ENCODE measurements around the gene TUT4. TPM values are rescaled to one million over a fixed set of nuclear protein-coding genes. Genes with fewer than 3 reads are reported as not detected.

Gene TUT4
- total and polyA plus RNA-seq, 2 experiments from 2014 or later: 14.9 to 18.9 TPM

DNA sequence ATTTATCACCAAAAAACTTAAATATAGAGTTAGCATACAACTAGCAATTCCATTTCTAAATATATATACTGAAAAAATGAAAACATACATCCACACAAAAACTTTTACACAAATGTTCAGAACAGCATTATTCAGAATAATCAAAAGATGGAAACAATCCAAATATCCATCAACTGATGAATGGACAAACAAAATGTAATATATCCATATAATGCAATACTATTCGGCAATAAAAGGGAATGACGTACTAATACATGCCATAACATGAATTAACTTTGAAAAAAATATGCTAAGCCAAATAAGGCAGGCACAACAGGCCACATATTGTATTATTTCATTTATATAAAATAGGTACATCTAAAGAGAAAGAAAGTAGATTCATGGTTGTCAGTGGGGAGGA, 33.9 kb downstream of the TUT4 start:
- WGBS, 2 experiments (ENCODE audit: low coverage in 1 of 2, low lambda C conversion rate in 2 of 2, missing lambda C conversion rate in 2 of 2): 95% methylated on average over 2 of the region's 2 CpGs

DNA sequence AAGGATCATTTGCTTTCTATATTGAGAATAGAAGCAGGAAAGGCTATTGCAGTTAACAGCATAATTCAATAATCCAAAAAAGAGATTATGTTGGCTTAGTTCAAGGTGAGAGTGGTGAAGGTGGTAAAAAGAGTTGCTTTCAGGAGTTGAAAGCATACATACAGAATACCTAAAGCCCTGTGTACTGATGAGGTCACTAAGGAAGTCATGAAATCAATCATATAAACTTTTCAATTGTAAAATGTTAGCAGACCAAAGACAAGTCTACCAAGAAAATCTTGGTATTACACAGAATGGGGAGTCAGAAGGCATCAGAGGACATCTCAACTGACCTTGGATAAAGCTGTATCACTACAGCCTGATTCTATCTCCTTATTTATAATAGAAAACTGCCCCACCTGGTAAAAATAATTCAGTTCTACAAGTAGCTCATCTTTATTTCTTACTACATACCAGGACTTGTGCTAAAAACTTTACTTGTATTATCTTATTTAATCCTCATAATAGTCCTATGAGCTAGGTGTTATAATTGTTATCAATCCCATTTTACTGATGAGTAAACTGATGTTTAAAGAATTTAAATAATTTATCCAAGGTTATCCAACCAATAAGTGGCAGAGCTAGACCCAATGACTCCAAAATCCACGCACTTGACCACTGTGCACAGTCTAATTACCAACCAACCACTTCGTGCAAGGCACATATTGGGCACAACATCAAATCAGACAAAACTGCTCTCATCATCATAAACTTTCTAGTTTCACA, 40.9 kb downstream of the TUT4 start:
- no peaks in the 10 kb centered on the region for H3K4me1 ChIP-seq (ENCODE audit: insufficient read depth)
- H3K9me3 ChIP-seq (ENCODE audit: low read depth): no peaks in the 10 kb centered on the region
- H3K4me2 ChIP-seq (ENCODE audit: unreplicated experiment): no peak overlapping the region
- no peak for TF ChIP-seq EZH2phosphoT487 (IDR thresholded peaks at IDR 0.05; ENCODE audit: insufficient read depth, low read depth)
- TF ChIP-seq EZH2 (IDR thresholded peaks at IDR 0.05; ENCODE audit: insufficient read depth, poor library complexity, severe bottlenecking): no peak
- peaks cover 5% of the 10 kb centered on the region; the same call in 1 of the 2 replicates for H3K36me3 ChIP-seq (ENCODE audit: low read depth)
- in situ Hi-C loops (cut with MboI): no loop called here
- H3K9me2 ChIP-seq (ENCODE audit: insufficient read depth): no peaks in the 10 kb centered on the region
- no peaks in the 10 kb centered on the region for H3F3A ChIP-seq (ENCODE audit: insufficient read depth)
- no peak overlapping the region for H3K9ac ChIP-seq
- no peaks in the 10 kb centered on the region for H4K20me1 ChIP-seq (ENCODE audit: insufficient read depth)
- H3K27me3 ChIP-seq (replicated peaks; ENCODE audit: insufficient read depth): no peaks in the 10 kb centered on the region
- no peak overlapping the region for H3K4me3 ChIP-seq
- WGBS, 2 experiments (ENCODE audit: low coverage in 1 of 2, low lambda C conversion rate in 2 of 2, missing lambda C conversion rate in 2 of 2): 99 to 100% methylated on average over 2 of the region's 2 CpGs
- H3K79me2 ChIP-seq (ENCODE audit: insufficient read depth): no peaks in the 10 kb centered on the region
- no peak overlapping the region for H3K27ac ChIP-seq
- DNase-seq: no peak
- H2AFZ ChIP-seq: no peak overlapping the region

More for the DNA sequence above, 33.9 kb downstream of the TUT4 start:
- DNase-seq: no peak
- Histone ChIP-seq H3K27me3 (replicated peaks; ENCODE audit: insufficient read depth) (no peaks in the 10 kb centered on the region), H3K9me3 (ENCODE audit: low read depth) (no peaks in the 10 kb centered on the region), H3K4me1 (ENCODE audit: insufficient read depth) (0 out of 2 replicates have a peak, but pooled peaks cover 5% of the 10 kb centered on the region), H3F3A (ENCODE audit: insufficient read depth) (0 out of 2 replicates have a peak, but pooled peaks cover 3% of the 10 kb centered on the region), H3K4me2 (ENCODE audit: unreplicated experiment) (no peak overlapping the region), H3K9me2 (ENCODE audit: insufficient read depth) (no peaks in the 10 kb centered on the region), H2AFZ (no peak overlapping the region), H3K27ac (no peak overlapping the region), H4K20me1 (ENCODE audit: insufficient read depth) (peaks cover 9% of the 10 kb centered on the region; the same call in 1 of the 2 replicates), H3K36me3 (ENCODE audit: low read depth) (peaks cover 5% of the 10 kb centered on the region), H3K4me3 (no peak overlapping the region), H3K79me2 (ENCODE audit: insufficient read depth) (0 out of 2 replicates have a peak, but pooled peaks cover 15% of the 10 kb centered on the region), H3K9ac (no peak overlapping the region)
- in situ Hi-C loops (cut with MboI): no loop called here
- TF ChIP-seq EZH2 (IDR thresholded peaks at IDR 0.05; ENCODE audit: insufficient read depth, poor library complexity, severe bottlenecking) (no peak), EZH2phosphoT487 (IDR thresholded peaks at IDR 0.05; ENCODE audit: insufficient read depth, low read depth) (no peak)

DNA sequence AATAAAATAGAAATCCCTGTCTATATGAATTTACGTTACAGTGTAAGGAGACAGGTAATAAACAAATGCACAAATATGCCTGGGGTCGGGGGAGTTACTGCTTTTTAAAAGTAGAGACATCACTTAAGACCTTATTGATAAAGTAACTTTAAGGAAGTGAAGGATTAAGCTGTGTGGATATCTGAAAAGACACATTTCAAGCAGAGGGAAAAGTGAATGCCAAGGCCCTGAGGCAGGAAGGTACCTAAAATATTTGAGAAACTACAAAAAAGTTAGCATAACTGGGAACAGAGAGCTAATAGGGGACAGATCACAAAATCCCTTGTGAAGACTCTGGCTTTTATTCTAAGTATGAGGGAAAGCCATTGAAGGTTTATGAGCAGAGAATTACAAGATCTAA, 41.5 kb downstream of the TUT4 start:
- no peak overlapping the region for H3K4me3 ChIP-seq
- WGBS, 2 experiments (ENCODE audit: low coverage in 1 of 2, low lambda C conversion rate in 2 of 2, missing lambda C conversion rate in 2 of 2): 97 to 98% methylated on average over 2 of the region's 2 CpGs
- H3K27ac ChIP-seq: no peak overlapping the region
- no peak overlapping the region for H2AFZ ChIP-seq
- H4K20me1 ChIP-seq (ENCODE audit: insufficient read depth): no peaks in the 10 kb centered on the region
- H3K4me2 ChIP-seq (ENCODE audit: unreplicated experiment): no peak overlapping the region
- no peaks in the 10 kb centered on the region for H3K9me2 ChIP-seq (ENCODE audit: insufficient read depth)
- H3K9me3 ChIP-seq (ENCODE audit: low read depth): no peaks in the 10 kb centered on the region
- TF ChIP-seq EZH2 (IDR thresholded peaks at IDR 0.05; ENCODE audit: insufficient read depth, poor library complexity, severe bottlenecking) (no peak), EZH2phosphoT487 (IDR thresholded peaks at IDR 0.05; ENCODE audit: insufficient read depth, low read depth) (no peak)
- H3K27me3 ChIP-seq (replicated peaks; ENCODE audit: insufficient read depth): no peaks in the 10 kb centered on the region
- in situ Hi-C loops (cut with MboI): no loop called here
- no peaks in the 10 kb centered on the region for H3K79me2 ChIP-seq (ENCODE audit: insufficient read depth)
- H3K36me3 ChIP-seq (ENCODE audit: low read depth): peaks cover 5% of the 10 kb centered on the region; the same call in 1 of the 2 replicates
- no peaks in the 10 kb centered on the region for H3K4me1 ChIP-seq (ENCODE audit: insufficient read depth)
- DNase-seq: no peak
- H3F3A ChIP-seq (ENCODE audit: insufficient read depth): no peaks in the 10 kb centered on the region
- no peak overlapping the region for H3K9ac ChIP-seq

DNA sequence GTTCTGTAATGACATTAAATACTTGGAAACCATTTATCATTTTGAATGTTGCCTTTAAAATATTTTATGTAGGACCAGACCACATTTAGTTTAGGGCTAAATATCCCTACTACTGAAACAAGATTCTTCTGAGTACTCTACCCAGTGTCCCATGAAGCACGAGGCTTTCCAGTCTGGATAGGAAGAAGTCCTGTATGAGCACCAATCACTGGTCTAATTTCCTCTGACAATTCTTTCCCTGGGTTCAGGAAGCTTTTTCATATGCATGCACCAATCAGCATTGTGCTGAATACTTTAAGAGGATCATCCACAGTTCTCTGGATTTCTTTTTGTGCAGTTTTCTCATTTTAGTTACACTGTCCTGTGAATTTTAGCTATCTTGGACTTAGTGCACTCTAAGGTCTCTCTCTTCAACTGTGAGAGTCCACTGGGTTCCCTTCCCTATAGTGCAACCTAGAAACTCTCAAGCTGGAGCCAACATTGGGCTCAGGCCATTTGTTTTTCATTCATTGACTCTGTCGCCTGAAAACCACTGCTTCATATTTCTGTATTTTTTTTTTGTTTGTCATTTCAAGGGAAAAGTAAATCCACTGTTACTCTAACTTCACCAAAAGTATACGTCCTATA, 45.9 kb downstream of the TUT4 start:
- no peak for DNase-seq
- Histone ChIP-seq H4K20me1 (ENCODE audit: insufficient read depth) (no peaks in the 10 kb centered on the region), H3K4me2 (ENCODE audit: unreplicated experiment) (no peak overlapping the region), H3K9me3 (ENCODE audit: low read depth) (no peaks in the 10 kb centered on the region), H2AFZ (no peak overlapping the region), H3K9me2 (ENCODE audit: insufficient read depth) (no peaks in the 10 kb centered on the region), H3K4me1 (ENCODE audit: insufficient read depth) (no peaks in the 10 kb centered on the region), H3K27ac (no peak overlapping the region), H3K4me3 (no peak overlapping the region), H3K36me3 (ENCODE audit: low read depth) (0 out of 2 replicates have a peak, but pooled peaks cover 5% of the 10 kb centered on the region), H3F3A (ENCODE audit: insufficient read depth) (no peaks in the 10 kb centered on the region), H3K9ac (no peak overlapping the region), H3K79me2 (ENCODE audit: insufficient read depth) (no peaks in the 10 kb centered on the region), H3K27me3 (replicated peaks; ENCODE audit: insufficient read depth) (no peaks in the 10 kb centered on the region)
- no peak for TF ChIP-seq EZH2 (IDR thresholded peaks at IDR 0.05; ENCODE audit: insufficient read depth, poor library complexity, severe bottlenecking)
- WGBS, 2 experiments (ENCODE audit: low coverage in 1 of 2, low lambda C conversion rate in 2 of 2, missing lambda C conversion rate in 2 of 2): 91 to 96% methylated on average over 3 of the region's 3 CpGs
- in situ Hi-C loops (cut with MboI): no loop called here
